GM23338 (cell line): ENCODE data around the gene TRIM71. TPM values are rescaled to one million over a fixed set of nuclear protein-coding genes. Genes with fewer than 3 reads are reported as not detected.
"Not testable (repeated sequence)": the region's sequence is repeated elsewhere in the genome, so short reads cannot be mapped to it uniquely, and the experiment has no call there.

ENCODE experiments used
- ATAC-seq: fragments of 200-7000 bp; cut with Tn5 transposase; 3 replicates; pipeline ENCODE4 v1.9.1; 2020
- DNase-seq: peaks from one replicate; pipeline ENCODE4 v3.0.0-alpha.2; 2015; ENCODE audit warnings: low spot score
- H2AFZ ChIP-seq: fragments of 200-600 bp; sonication (generic); 2 replicates; pipeline ENCODE4 v1.8.0; 2016; ENCODE audit warnings: antibody characterized with exemption, mild to moderate bottlenecking, moderate library complexity
- H3F3A ChIP-seq: fragments of 200-600 bp; sonication (generic); replicated peaks from 2 replicates; pipeline ENCODE4 v1.8.0; 2017; ENCODE audit warnings: antibody characterized with exemption, mixed run types, low read depth
- H3K27ac ChIP-seq: fragments of 200-600 bp; sonication (generic); 2 replicates; pipeline ENCODE4 v1.6.1; 2016; ENCODE audit warnings: low read depth
- H3K27me3 ChIP-seq: fragments of 200-600 bp; sonication (generic); 2 replicates; pipeline ENCODE4 v1.8.0; 2016; ENCODE audit warnings: mild to moderate bottlenecking, mixed run types, moderate library complexity; ENCODE audit not compliant: insufficient read depth
- H3K36me3 ChIP-seq: fragments of 200-600 bp; sonication (generic); 2 replicates; pipeline ENCODE4 v1.8.0; 2016; ENCODE audit warnings: mild to moderate bottlenecking; ENCODE audit not compliant: insufficient read depth
- H3K4me1 ChIP-seq: fragments of 200-600 bp; sonication (generic); 2 replicates; pipeline ENCODE4 v1.8.0; 2016; ENCODE audit warnings: mild to moderate bottlenecking, moderate library complexity; ENCODE audit not compliant: insufficient read depth
- H3K4me2 ChIP-seq: fragments of 200-600 bp; sonication (generic); 2 replicates; pipeline ENCODE4 v1.7.1; 2017; ENCODE audit warnings: mixed run types
- H3K4me3 ChIP-seq: fragments of 200-600 bp; sonication (generic); 2 replicates; pipeline ENCODE4 v1.6.1; 2016; ENCODE audit warnings: mixed run types
- H3K79me2 ChIP-seq: fragments of 200-600 bp; sonication (generic); replicated peaks from 2 replicates; pipeline ENCODE4 v1.8.0; 2017; ENCODE audit warnings: mild to moderate bottlenecking; ENCODE audit not compliant: insufficient read depth
- H3K9me2 ChIP-seq: fragments of 200-600 bp; sonication (generic); 2 replicates; pipeline ENCODE4 v1.8.0; 2017; ENCODE audit not compliant: insufficient read depth
- H4K20me1 ChIP-seq: fragments of 200-600 bp; sonication (generic); replicated peaks from 2 replicates; pipeline ENCODE4 v1.8.0; 2017; ENCODE audit warnings: mild to moderate bottlenecking; ENCODE audit not compliant: insufficient read depth
- H3K27ac Mint-ChIP-seq: 2 replicates; pipeline ENCODE4 v1.8.0; 2020; ENCODE audit warnings: inconsistent platforms, mild to moderate bottlenecking, moderate library complexity, mixed read lengths
- H3K27me3 Mint-ChIP-seq: 3 replicates; pipeline ENCODE4 v1.8.0; 2022; ENCODE audit warnings: low read depth, mild to moderate bottlenecking, moderate library complexity, mixed read lengths, inconsistent platforms; ENCODE audit not compliant: insufficient read depth, poor library complexity
- H3K36me3 Mint-ChIP-seq: 3 replicates; pipeline ENCODE4 v1.8.0; 2021; ENCODE audit warnings: low read depth, mild to moderate bottlenecking, inconsistent platforms, moderate library complexity, mixed read lengths
- H3K4me1 Mint-ChIP-seq: 3 replicates; pipeline ENCODE4 v1.8.0; 2020; ENCODE audit warnings: mild to moderate bottlenecking, inconsistent platforms, mixed read lengths
- H3K4me3 Mint-ChIP-seq: 3 replicates; pipeline ENCODE4 v1.8.0; 2021; ENCODE audit warnings: moderate library complexity, mild to moderate bottlenecking, inconsistent platforms, mixed read lengths
- H3K9me3 Mint-ChIP-seq: 3 replicates; pipeline ENCODE4 v1.8.0; 2020; ENCODE audit warnings: moderate library complexity, mild to moderate bottlenecking, inconsistent platforms, mixed read lengths
- CREB1 ChIP-seq: fragments of 250-450 bp; sonication (Bioruptor Pico); IDR thresholded peaks from 2 replicates; pipeline ENCODE4 v1.5.0; 2020; ENCODE audit warnings: low read depth, mild to moderate bottlenecking, moderate library complexity
- CTCF ChIP-seq, 2 experiments: fragments of 200-600 bp in 1 of 2; sonication (generic) in 1 of 2; conservative IDR thresholded peaks; 2 replicates each; pipeline versions ENCODE4 v1.5.1 to v1.6.1; 2016 to 2017; ENCODE audit warnings: antibody characterized with exemption in 2 of 2, low read depth in 2 of 2, mild to moderate bottlenecking in 2 of 2, moderate library complexity in 1 of 2
- ETS1 ChIP-seq: IDR thresholded peaks from 2 replicates; pipeline ENCODE4 v1.6.1; 2016; ENCODE audit warnings: antibody characterized with exemption
- EZH2phosphoT487 ChIP-seq: fragments of 200-600 bp; sonication (generic); IDR thresholded peaks from one replicate; pipeline ENCODE4 v1.8.1; 2018; ENCODE audit warnings: antibody characterized with exemption; ENCODE audit not compliant: unreplicated experiment
- POLR2AphosphoS5 ChIP-seq: IDR thresholded peaks from 2 replicates; pipeline ENCODE4 v1.6.1; 2016; ENCODE audit warnings: antibody characterized with exemption, low read depth
- REST ChIP-seq: IDR thresholded peaks from one replicate; pipeline ENCODE4 v1.6.1; 2018; ENCODE audit warnings: antibody characterized with exemption; ENCODE audit not compliant: unreplicated experiment
- ZNF114 ChIP-seq: fragments of 250-450 bp; sonication (Bioruptor Pico); IDR thresholded peaks from 2 replicates; pipeline ENCODE4 v1.5.0; 2020; ENCODE audit warnings: mild to moderate bottlenecking, moderate library complexity
- ZNF331 ChIP-seq: fragments of 250-450 bp; sonication (Bioruptor Pico); IDR thresholded peaks from 2 replicates; pipeline ENCODE4 v1.5.0; 2020; ENCODE audit warnings: low read depth, mild to moderate bottlenecking, moderate library complexity
- polyA plus RNA-seq: library from polyadenylated mRNA; unstranded; fragments of >200 nt; fragmentation: Nextera tagmentation; extraction: Ambion mirVana; gene quantifications from 2 replicates; pipeline ENCODE4 v1.2.1, GENCODE V29; 2016
- total RNA-seq: library from RNA; depleted of rRNA; stranded (reverse); fragments of >200 nt; shearing (Covaris generic); gene quantifications from 2 replicates; pipeline ENCODE4 v1.2.3, GENCODE V29; 2014

The TRIM71 gene
- total and polyA plus RNA-seq, 2 experiments from 2014 or later: 71.5 to 346 TPM

GRCh38 chr3:32844914-32845313 lies 27.1 kb downstream of the TRIM71 start:
- TF ChIP-seq ETS1 (no peak), REST (no peak), ZNF331 (CRISPR knock-in tag) (no peak), ZNF114 (CRISPR knock-in tag) (no peak), CTCF (conservative IDR thresholded peaks at IDR 0.05; ENCODE audit: low read depth in 2 of 2) (peak in 1 of 2 experiments; percentile 5; a peak in 1 of 4 replicates), EZH2phosphoT487 (no peak), CREB1 (CRISPR knock-in tag) (no peak), POLR2AphosphoS5 (no peak)
- no peak for DNase-seq
- 0 out of 2 replicates have a peak overlapping the region, but pooled peaks have one; percentile 63 for H3K27ac Mint-ChIP-seq
- Histone ChIP-seq H3K27ac (0 out of 2 replicates have a peak overlapping the region, but pooled peaks have one; percentile 91), H3K27me3 (no peaks in the 10 kb centered on the region), H2AFZ (no peak overlapping the region), H3K4me3 (peak overlapping the region; percentile 51), H3K9me2 (no peaks in the 10 kb centered on the region), H4K20me1 (peaks cover 54% of the 10 kb centered on the region), H3K4me1 (peaks cover 87% of the 10 kb centered on the region), H3F3A (peaks cover 36% of the 10 kb centered on the region), H3K36me3 (no peaks in the 10 kb centered on the region), H3K4me2 (peak overlapping the region; percentile 76), H3K79me2 (peaks cover 96% of the 10 kb centered on the region)
- peaks cover 47% of the 10 kb centered on the region for H3K27me3 Mint-ChIP-seq
- ATAC-seq: no peak
- H3K9me3 Mint-ChIP-seq: no peaks in the 10 kb centered on the region; the same call in 2 of the 3 replicates
- H3K4me1 Mint-ChIP-seq: peaks cover 95% of the 10 kb centered on the region
- peak overlapping the region; percentile 73 for H3K4me3 Mint-ChIP-seq
- H3K36me3 Mint-ChIP-seq: peaks cover 34% of the 10 kb centered on the region

- H3K79me2 ChIP-seq: peaks cover 96% of the 10 kb centered on the region
- H3K27me3 Mint-ChIP-seq: peaks cover 41% of the 10 kb centered on the region
- not testable (repeated sequence) for H2AFZ ChIP-seq, H3K27ac Mint-ChIP-seq, H3K9me3 Mint-ChIP-seq, H3K9me2 ChIP-seq, ATAC-seq, H3K27ac ChIP-seq, H3K36me3 ChIP-seq, H3K27me3 ChIP-seq, DNase-seq
- H3K4me1 Mint-ChIP-seq: peaks cover 95% of the 10 kb centered on the region
- peaks cover 37% of the 10 kb centered on the region for H3F3A ChIP-seq
- H3K36me3 Mint-ChIP-seq: peaks cover 28% of the 10 kb centered on the region
- peaks cover 60% of the 10 kb centered on the region for H4K20me1 ChIP-seq
- peak overlapping the region; percentile 76 for H3K4me2 ChIP-seq
- peak overlapping the region; percentile 51; the same call in 1 of the 2 replicates for H3K4me3 ChIP-seq
- peak overlapping the region; percentile 73; the same call in 2 of the 3 replicates for H3K4me3 Mint-ChIP-seq
- peaks cover 90% of the 10 kb centered on the region for H3K4me1 ChIP-seq
Observed at GRCh38 chr3:32845546-32845945, 27.7 kb downstream of the TRIM71 start.

GRCh38 chr3:32847045-32847444 lies 29.2 kb downstream of the TRIM71 start:
- Mint-ChIP-seq H3K27me3 (peaks cover 48% of the 10 kb centered on the region), H3K36me3 (peaks cover 18% of the 10 kb centered on the region; the same call in 2 of the 3 replicates), H3K4me1 (peaks cover 95% of the 10 kb centered on the region), H3K27ac (peak overlapping the region; percentile 53), H3K4me3 (peak overlapping the region; percentile 52)
- not testable (repeated sequence) for ATAC-seq, H2AFZ ChIP-seq, H3K9me3 Mint-ChIP-seq, H3K9me2 ChIP-seq, H3K36me3 ChIP-seq, DNase-seq, H3K27ac ChIP-seq, H3K27me3 ChIP-seq
- Histone ChIP-seq H3K4me1 (peaks cover 91% of the 10 kb centered on the region), H3F3A (peaks cover 33% of the 10 kb centered on the region), H4K20me1 (peaks cover 75% of the 10 kb centered on the region), H3K79me2 (peaks cover 96% of the 10 kb centered on the region), H3K4me3 (peak overlapping the region; percentile 46; the same call in 1 of the 2 replicates), H3K4me2 (peak overlapping the region; percentile 76)
